Right lobe of liver (tissue), 6 donors: ENCODE data around the gene CACNA1D. TPM values are rescaled to one million over a fixed set of nuclear protein-coding genes. Genes with fewer than 3 reads are reported as not detected.

ENCODE experiments used
- ATAC-seq, 4 donors: fragments of 200-7000 bp; cut with Tn5 transposase; one replicate each; pipeline ENCODE4 v1.9.1; 2020; ENCODE audit warnings: mild to moderate bottlenecking in 4 of 4, moderate library complexity in 4 of 4
- DNase-seq, 3 donors: peaks; one replicate each; pipeline ENCODE4 v3.0.0-alpha.2; 2020
- H3K27ac ChIP-seq, 3 donors: fragments of 200-600 bp; one replicate each; pipeline ENCODE4 v1.8.0; 2022
- H3K27me3 ChIP-seq, 2 donors: fragments of 200-600 bp; one replicate each; pipeline ENCODE4 v1.8.0; 2022
- H3K36me3 ChIP-seq, 4 donors: fragments of 200-600 bp; sonication (generic) in 1 of 4; one replicate each; pipeline versions ENCODE4 v1.5.1 to v1.8.0; 2017 to 2022; ENCODE audit warnings: control low read depth in 1 of 4
- H3K4me1 ChIP-seq, 4 donors: fragments of 200-600 bp; sonication (generic) in 1 of 4; one replicate each; pipeline versions ENCODE4 v1.5.1 to v1.8.0; 2017 to 2022; ENCODE audit warnings: control low read depth in 1 of 4
- H3K4me3 ChIP-seq, 3 donors: fragments of 200-600 bp; one replicate each; pipeline ENCODE4 v1.8.0; 2022
- H3K9me3 ChIP-seq, 4 donors: fragments of 200-600 bp; sonication (generic) in 1 of 4; one replicate each; pipeline versions ENCODE4 v1.5.1 to v1.8.0; 2017 to 2022; ENCODE audit warnings: control low read depth in 1 of 4
- CTCF ChIP-seq, 4 donors: fragments of 200-600 bp in 3 of 4; fragments of 450-650 bp in 1 of 4; IDR thresholded peaks; one replicate each; pipeline versions ENCODE4 v1.5.1 to v1.8.0; 2016 to 2022; ENCODE audit warnings: antibody characterized with exemption in 4 of 4, mild to moderate bottlenecking in 2 of 4
- POLR2A ChIP-seq: fragments of 450-650 bp; IDR thresholded peaks from one replicate; pipeline ENCODE4 v1.6.1; 2017; ENCODE audit warnings: antibody characterized with exemption, mild to moderate bottlenecking
- WGBS: methylation state at CpG from one replicate; pipeline ENCODE4 v1.1.6; 2018; ENCODE audit warnings: low coverage, low lambda C conversion rate; ENCODE audit not compliant: insufficient coverage; ENCODE audit errors: missing lambda C conversion rate; 5-methylcytosine and 5-hydroxymethylcytosine counted together
- intact Hi-C, 2 donors: fragments of 100-400 bp; cut with DNase I; formaldehyde crosslinking; loops; one replicate each; pipeline versions ENCODE4 v1.11.2 to v1.14.1; 2022
- total RNA-seq, 6 experiments: library from RNA; depleted of rRNA in 2 of 6; stranded (reverse); fragments of >200 nt in 2 of 6; fragmentation: NEBNext Ultra II Directional in 3 of 6; extraction: Animal tissue kit (Norgen Biotek cat#: 25700) in 3 of 6; gene quantifications; one replicate each; pipeline versions ENCODE4 v1.1.0 to v1.2.4, GENCODE V29; 2016 to 2023
- donor health status: DM: no; HTN: yes; CAD: no.
- donor health status: DM: no; HTN: no; CAD: no.
- donor health status: DM: no; HTN: no; CAD: no.
- donor health status: DM: no; HTN: yes; CAD: no.
- donor health status: DM: no; HTN: yes; CAD: no.

CACNA1D gene
- total RNA-seq, 6 experiments from 2014 or later, result 5.5 to 12.7 (median 9.3) TPM

GRCh38 chr3:53545996-53546359 is 51.6 kb downstream of the CACNA1D start:
- intact Hi-C loops, result no loop called here
- 70% methylated on average over 1 of the region's 7 CpGs for whole genome bisulfite sequencing
- no peak overlapping the region for H3K27ac ChIP-seq
- no peak overlapping the region for H3K4me3 ChIP-seq
- H3K27me3 ChIP-seq, result no peaks in the 10 kb centered on the region
- no peak for ATAC-seq
- H3K4me1 ChIP-seq, result no peaks in the 10 kb centered on the region
- H3K9me3 ChIP-seq, result no peaks in the 10 kb centered on the region
- DNase-seq, result no peak
- no peaks in the 10 kb centered on the region for H3K36me3 ChIP-seq
- no peak for TF ChIP-seq POLR2A
- no peak for TF ChIP-seq CTCF (IDR thresholded peaks at IDR 0.05)

GRCh38 chr3:53547327-53547726 is 52.9 kb downstream of the CACNA1D start:
- no peaks in the 10 kb centered on the region for H3K27me3 ChIP-seq
- H3K4me1 ChIP-seq, result no peaks in the 10 kb centered on the region
- WGBS, result 66% methylated on average over 7 of the region's 8 CpGs
- intact Hi-C loops, result no loop called here
- TF ChIP-seq POLR2A (no peak), CTCF (IDR thresholded peaks at IDR 0.05) (no peak)
- H3K36me3 ChIP-seq, result no peaks in the 10 kb centered on the region
- H3K27ac ChIP-seq, result no peak overlapping the region
- no peak for DNase-seq
- no peaks in the 10 kb centered on the region for H3K9me3 ChIP-seq
- no peak for ATAC-seq
- no peak overlapping the region for H3K4me3 ChIP-seq

GRCh38 chr3:53550005-53550620 is 55.7 kb downstream of the CACNA1D start:
- ATAC-seq, result peak in 1 of 4 donors; percentile 24
- H3K27me3 ChIP-seq, result no peaks in the 10 kb centered on the region
- WGBS, result 62% methylated on average over 2 of the region's 8 CpGs
- no peaks in the 10 kb centered on the region for H3K9me3 ChIP-seq
- H3K27ac ChIP-seq, result no peak overlapping the region
- no peak for TF ChIP-seq POLR2A
- no peak for TF ChIP-seq CTCF (IDR thresholded peaks at IDR 0.05)
- H3K4me3 ChIP-seq, result no peak overlapping the region
- intact Hi-C loops, result no loop called here
- H3K4me1 ChIP-seq, result no peaks in the 10 kb centered on the region
- DNase-seq, result no peak
- H3K36me3 ChIP-seq, result no peaks in the 10 kb centered on the region

- intact Hi-C loops, result no loop called here
- Histone ChIP-seq H3K4me3 (no peak overlapping the region), H3K27me3 (no peaks in the 10 kb centered on the region), H3K4me1 (no peaks in the 10 kb centered on the region), H3K36me3 (no peaks in the 10 kb centered on the region), H3K9me3 (no peaks in the 10 kb centered on the region), H3K27ac (no peak overlapping the region)
- DNase-seq, result no peak
- no peak for ATAC-seq
- TF ChIP-seq POLR2A, result no peak
- no peak for TF ChIP-seq CTCF (IDR thresholded peaks at IDR 0.05)
- WGBS, result 81% methylated on average over 4 of the region's 7 CpGs
These were observed 56.9 kb downstream of the CACNA1D start for GRCh38 chr3:53551324-53551723.

- DNase-seq (no peak), ATAC-seq (no peak)
- no peak for TF ChIP-seq POLR2A
- TF ChIP-seq CTCF (IDR thresholded peaks at IDR 0.05), result no peak
- Histone ChIP-seq H3K36me3 (no peaks in the 10 kb centered on the region), H3K27ac (no peak overlapping the region), H3K9me3 (no peaks in the 10 kb centered on the region), H3K4me1 (no peaks in the 10 kb centered on the region), H3K27me3 (no peaks in the 10 kb centered on the region), H3K4me3 (no peak overlapping the region)
- WGBS, result 75% methylated on average over 2 of the region's 2 CpGs
- intact Hi-C loops, result no loop called here
These were observed 58.3 kb downstream of the CACNA1D start for GRCh38 chr3:53552730-53553129.
